Measurements from ENCODE around the gene C10orf105. TPM values are rescaled to one million over a fixed set of nuclear protein-coding genes. Genes with fewer than 3 reads are reported as not detected.
A peak's percentile ranks its signal among the peaks of the same experiment; 100 is the strongest.

The C10orf105 gene
- total RNA-seq (1 to 10 TPM in 1 of 5 experiments, under 1 TPM in 4; 0.13 to 1.0 (median 0.19) TPM), polyA plus RNA-seq (not detected), total RNA-seq (1.3 reads per million, percentile 2 among the genes with 10 or more reads in this experiment)

DNA sequence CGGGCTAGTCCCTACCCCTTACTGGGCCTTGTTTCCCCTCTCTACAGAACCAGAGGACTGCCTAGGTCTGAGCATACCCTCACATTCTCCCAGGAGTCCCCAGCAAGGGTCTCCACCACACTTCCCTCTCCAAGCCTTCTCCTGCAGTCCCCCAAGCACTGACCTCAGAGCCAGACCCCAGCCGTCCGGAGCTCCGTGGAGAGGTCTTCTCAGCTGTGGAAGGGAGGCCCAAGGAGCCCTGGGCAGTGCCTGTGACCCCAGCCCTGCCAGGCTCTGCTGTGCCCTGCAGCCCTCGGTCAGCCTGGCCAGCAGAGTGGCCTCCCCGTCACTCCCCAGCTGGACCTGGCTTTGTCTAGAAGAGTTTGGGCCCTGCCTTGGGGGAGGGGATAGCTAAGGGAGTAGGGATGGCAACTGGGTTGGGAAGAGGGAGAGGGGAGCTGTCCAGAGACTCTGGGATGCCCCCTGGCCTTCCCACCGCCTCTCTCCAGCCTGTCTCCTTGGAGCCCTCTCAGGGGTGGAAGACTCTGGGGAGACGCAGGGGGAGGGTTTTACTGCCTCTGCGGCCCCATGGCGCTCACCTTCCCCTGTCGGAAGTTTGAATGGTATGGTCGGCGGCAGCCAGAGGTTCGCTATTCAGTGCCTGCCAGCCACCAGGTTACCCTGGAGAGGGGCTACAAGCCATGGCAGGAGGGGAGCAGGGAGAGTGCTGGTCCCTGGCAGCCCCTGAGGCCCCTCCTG is at the start of gene C10orf105:
Gene C10orf105 (minus strand): TSS at position 315 of the 738 bp plus-strand sequence. CDS start 3,441 bp downstream, outside the sequence.
- Histone ChIP-seq H3K4me3 (ENCODE audit: low read length) (no peak within 1 kb of the TSS), H3K27ac (ENCODE audit: low read depth, low read length) (no peak within 1 kb of the TSS), H3K4me1 (ENCODE audit: control insufficient read depth in 2 of 2, insufficient read depth in 2 of 2, low read length in 2 of 2) (peaks cover 21 to 39% of the 10 kb centered on the region in 2 donors), H3K27me3 (ENCODE audit: control insufficient read depth in 2 of 2, insufficient read depth in 2 of 2, low read length in 2 of 2) (no peaks in the 10 kb centered on the region), H3K36me3 (ENCODE audit: control insufficient read depth in 2 of 3, insufficient read depth in 3 of 3, low read length in 3 of 3) (no peaks in the 10 kb centered on the region), H3K9me3 (ENCODE audit: control insufficient read depth in 2 of 3, low read length in 3 of 3) (no peaks in the 10 kb centered on the region)
- Mint-ChIP-seq H3K36me3 (no peaks in the 10 kb centered on the region), H3K9me3 (peaks cover 0 to 1% (median 0%) of the 10 kb centered on the region in 11 donors), H3K27me3 (no peaks in the 10 kb centered on the region), H3K4me3 (no peak within 1 kb of the TSS), H3K27ac (peak within 1 kb of the TSS in 4 of 9 donors; percentile 32 to 49 (median 40)), H3K4me1 (peaks cover 22 to 72% (median 38%) of the 10 kb centered on the region in 7 donors)
- DNase-seq (no peak), ATAC-seq (no peak)
- CTCF ChIA-PET: interaction anchor here (0.6 to 1.4 kb wide), 5 partner anchors 12 to 54 kb away, joined by 3 to 4 read pairs (median 3); no protein-coding TSS in a partner anchor
- intact Hi-C loops (cut with micrococcal nuclease): no loop called here
- POLR2A ChIA-PET: interaction anchor here (0.7 to 23.5 kb wide), 4 partner anchors 8 to 1529 kb away, joined by 4 to 521 read pairs (median 81); no protein-coding TSS in a partner anchor

DNA sequence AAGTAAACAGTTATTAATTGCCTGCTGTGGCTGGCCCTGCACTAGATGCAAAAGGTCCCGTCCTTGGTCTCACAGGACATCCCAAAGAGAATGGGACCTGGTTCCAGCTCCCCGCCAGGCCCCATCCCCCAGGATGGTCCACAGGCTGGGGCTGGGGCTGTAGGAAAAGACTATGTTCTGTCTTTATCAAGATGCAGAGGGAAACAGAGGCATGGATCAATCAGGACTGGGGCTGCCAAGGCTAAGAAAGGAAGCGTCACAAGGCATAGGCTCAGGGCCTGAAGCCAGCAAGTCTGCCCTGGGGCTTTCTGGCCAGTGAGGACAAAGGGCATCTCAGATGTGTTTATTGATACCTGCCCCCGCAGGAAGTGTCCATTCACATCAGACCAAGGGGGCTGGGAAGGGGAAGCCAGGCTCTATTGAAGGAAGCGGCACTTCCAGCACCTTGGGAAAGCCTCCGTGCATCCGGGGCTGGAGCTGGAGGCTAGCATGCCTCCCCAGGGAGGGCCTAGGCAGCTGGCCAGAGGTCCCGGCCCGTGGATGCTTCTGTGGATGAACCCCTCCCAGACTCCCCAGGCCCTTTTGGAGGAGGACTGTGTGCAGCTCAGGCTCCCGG is 48.0 kb upstream of the C10orf105 start:
- Mint-ChIP-seq H3K9me3 (no peaks in the 10 kb centered on the region), H3K27ac (peak overlapping the region; percentile 89 to 98 (median 95)), H3K36me3 (peaks cover 10 to 41% (median 12%) of the 10 kb centered on the region in 5 donors), H3K4me1 (peaks cover 69 to 94% (median 84%) of the 10 kb centered on the region in 7 donors), H3K27me3 (no peaks in the 10 kb centered on the region), H3K4me3 (peak overlapping the region; percentile 71 to 98 (median 87))
- Histone ChIP-seq H3K27me3 (ENCODE audit: control insufficient read depth in 2 of 2, insufficient read depth in 2 of 2, low read length in 2 of 2) (no peaks in the 10 kb centered on the region), H3K4me3 (ENCODE audit: low read length) (no peak overlapping the region), H3K9me3 (ENCODE audit: control insufficient read depth in 2 of 3, low read length in 3 of 3) (no peaks in the 10 kb centered on the region), H3K4me1 (ENCODE audit: control insufficient read depth in 2 of 2, insufficient read depth in 2 of 2, low read length in 2 of 2) (peaks cover 83 to 85% of the 10 kb centered on the region in 2 donors), H3K27ac (ENCODE audit: low read depth, low read length) (peak overlapping the region; percentile 93), H3K36me3 (ENCODE audit: control insufficient read depth in 2 of 3, insufficient read depth in 3 of 3, low read length in 3 of 3) (peaks cover 0 to 82% (median 18%) of the 10 kb centered on the region in 3 experiments)
- ChIA-PET CTCF (interaction anchor here (2.0 to 3.0 kb wide), 5 partner anchors 11 to 59 kb away, joined by 8 to 15 read pairs (median 10); no protein-coding TSS in a partner anchor), POLR2A (interaction anchor here (0.8 to 25.7 kb wide), 6 partner anchors 11 to 50 kb away, joined by 3 to 863 read pairs (median 4); no protein-coding TSS in a partner anchor)
- no peak for ATAC-seq
- no peak for DNase-seq
- intact Hi-C loops (cut with micrococcal nuclease): no loop called here

- H3K4me3 Mint-ChIP-seq: peak overlapping the region; percentile 25 to 98 (median 71)
- Histone ChIP-seq H3K4me1 (ENCODE audit: control insufficient read depth in 2 of 2, insufficient read depth in 2 of 2, low read length in 2 of 2) (peaks cover 89 to 90% of the 10 kb centered on the region in 2 donors), H3K27ac (ENCODE audit: low read depth, low read length) (peak overlapping the region; percentile 93), H3K36me3 (ENCODE audit: control insufficient read depth in 2 of 3, insufficient read depth in 3 of 3, low read length in 3 of 3) (peaks cover 0 to 82% (median 18%) of the 10 kb centered on the region in 3 experiments), H3K9me3 (ENCODE audit: control insufficient read depth in 2 of 3, low read length in 3 of 3) (no peaks in the 10 kb centered on the region), H3K27me3 (ENCODE audit: control insufficient read depth in 2 of 2, insufficient read depth in 2 of 2, low read length in 2 of 2) (no peaks in the 10 kb centered on the region), H3K4me3 (ENCODE audit: low read length) (no peak overlapping the region)
- DNase-seq: no peak
- ChIA-PET POLR2A (interaction anchor here (0.6 to 25.7 kb wide), 5 partner anchors 10 to 44 kb away, joined by 3 to 863 read pairs (median 4); no protein-coding TSS in a partner anchor), CTCF (interaction anchor here (1.3 to 3.0 kb wide), 6 partner anchors 10 to 58 kb away, joined by 4 to 15 read pairs (median 10); no protein-coding TSS in a partner anchor)
- no peaks in the 10 kb centered on the region for H3K27me3 Mint-ChIP-seq
- H3K27ac Mint-ChIP-seq: peak overlapping the region; percentile 89 to 98 (median 95)
- peaks cover 10 to 35% (median 12%) of the 10 kb centered on the region in 5 donors for H3K36me3 Mint-ChIP-seq
- ATAC-seq: peak; percentile 36
- H3K4me1 Mint-ChIP-seq: peaks cover 71 to 96% (median 91%) of the 10 kb centered on the region in 7 donors
- H3K9me3 Mint-ChIP-seq: no peaks in the 10 kb centered on the region
- intact Hi-C loops (cut with micrococcal nuclease): no loop called here
Observed at GRCh38 chr10:71766717-71767419, 47.3 kb upstream of the C10orf105 start.

DNA sequence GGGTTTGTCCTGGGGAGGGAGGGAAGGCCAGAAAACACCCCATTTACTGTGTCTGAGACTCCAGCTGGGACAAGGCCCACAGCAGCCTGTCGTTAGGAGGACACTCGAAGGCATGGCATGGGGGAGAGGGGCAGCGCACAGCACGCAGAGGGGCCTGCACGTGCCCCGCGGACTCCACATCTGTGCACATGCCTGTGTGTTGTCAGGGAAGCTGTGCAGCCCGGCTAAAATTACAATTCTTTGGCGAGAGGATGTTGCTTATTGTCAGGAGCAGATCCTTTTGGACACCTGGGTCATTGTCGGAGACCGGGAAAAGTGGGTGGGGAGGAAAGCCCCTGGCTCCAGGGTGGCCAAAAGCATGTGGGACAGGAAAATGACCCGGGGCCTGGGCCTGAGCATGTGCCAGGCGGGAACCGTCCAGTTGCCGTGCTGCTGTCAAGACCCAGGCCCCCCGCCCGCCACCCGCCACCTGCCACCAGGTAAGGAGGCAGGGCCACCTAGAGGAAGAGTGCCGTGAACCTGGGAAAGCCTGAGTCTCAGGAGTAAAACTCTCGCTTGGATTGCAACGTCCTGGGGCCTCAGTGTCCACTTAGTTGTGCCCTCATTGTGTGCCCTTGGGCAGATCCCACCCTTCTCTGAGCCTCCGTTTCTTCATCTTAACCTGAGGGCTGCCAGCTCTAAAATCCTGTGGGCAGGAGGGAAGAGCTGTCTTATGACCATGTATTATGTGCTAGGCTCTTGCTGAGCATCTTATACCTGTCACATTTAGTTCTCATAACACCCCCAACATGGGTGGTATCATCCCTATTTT is 46.5 kb upstream of the C10orf105 start:
- H3K36me3 ChIP-seq (ENCODE audit: control insufficient read depth in 2 of 3, insufficient read depth in 3 of 3, low read length in 3 of 3): peaks cover 0 to 82% (median 24%) of the 10 kb centered on the region in 3 experiments
- no peak overlapping the region for H3K4me3 ChIP-seq (ENCODE audit: low read length)

GRCh38 chr10:71765176-71765904 is 45.8 kb upstream of the C10orf105 start:
- Mint-ChIP-seq H3K4me1 (peaks cover 73 to 97% (median 95%) of the 10 kb centered on the region in 7 donors), H3K36me3 (peaks cover 6 to 43% (median 20%) of the 10 kb centered on the region in 5 donors), H3K27ac (peak overlapping the region; percentile 60 to 98 (median 92)), H3K4me3 (peak overlapping the region in 9 of 10 donors; percentile 2 to 89 (median 45)), H3K27me3 (no peaks in the 10 kb centered on the region), H3K9me3 (no peaks in the 10 kb centered on the region)
- H3K27me3 ChIP-seq (ENCODE audit: control insufficient read depth in 2 of 2, insufficient read depth in 2 of 2, low read length in 2 of 2): no peaks in the 10 kb centered on the region
- intact Hi-C loops (cut with micrococcal nuclease): no loop called here
- POLR2A ChIA-PET: interaction anchor here (0.6 to 25.7 kb wide), 6 partner anchors 8 to 1600 kb away, joined by 3 to 863 read pairs (median 6); partner anchors contain the start of gene VSIR
- no peak overlapping the region for H3K4me3 ChIP-seq (ENCODE audit: low read length)
- ATAC-seq (no peak), DNase-seq (no peak)
- H3K9me3 ChIP-seq (ENCODE audit: control insufficient read depth in 2 of 3, low read length in 3 of 3): no peaks in the 10 kb centered on the region
- peaks cover 0 to 82% (median 20%) of the 10 kb centered on the region in 3 experiments for H3K36me3 ChIP-seq (ENCODE audit: control insufficient read depth in 2 of 3, insufficient read depth in 3 of 3, low read length in 3 of 3)
- CTCF ChIA-PET: interaction anchor here (0.6 to 2.2 kb wide), 6 partner anchors 8 to 381 kb away, joined by 3 to 12 read pairs (median 4); no protein-coding TSS in a partner anchor
- peak overlapping the region; percentile 93 for H3K27ac ChIP-seq (ENCODE audit: low read depth, low read length)
- peaks cover 87 to 94% of the 10 kb centered on the region in 2 donors for H3K4me1 ChIP-seq (ENCODE audit: control insufficient read depth in 2 of 2, insufficient read depth in 2 of 2, low read length in 2 of 2)

More for the DNA sequence above, 46.5 kb upstream of the C10orf105 start:
- ATAC-seq (no peak), DNase-seq (no peak)
- Histone ChIP-seq H3K4me1 (ENCODE audit: control insufficient read depth in 2 of 2, insufficient read depth in 2 of 2, low read length in 2 of 2) (peaks cover 89 to 94% of the 10 kb centered on the region in 2 donors), H3K27me3 (ENCODE audit: control insufficient read depth in 2 of 2, insufficient read depth in 2 of 2, low read length in 2 of 2) (no peaks in the 10 kb centered on the region), H3K9me3 (ENCODE audit: control insufficient read depth in 2 of 3, low read length in 3 of 3) (no peaks in the 10 kb centered on the region), H3K27ac (ENCODE audit: low read depth, low read length) (peak overlapping the region; percentile 93)
- H3K36me3 Mint-ChIP-seq: peaks cover 6 to 36% (median 14%) of the 10 kb centered on the region in 5 donors
- intact Hi-C loops (cut with micrococcal nuclease): no loop called here
- H3K9me3 Mint-ChIP-seq: no peaks in the 10 kb centered on the region
- no peaks in the 10 kb centered on the region for H3K27me3 Mint-ChIP-seq
- ChIA-PET POLR2A (interaction anchor here (0.6 to 25.7 kb wide), 5 partner anchors 11 to 107 kb away, joined by 3 to 863 read pairs (median 7); no protein-coding TSS in a partner anchor), CTCF (interaction anchor here (0.8 to 3.0 kb wide), 7 partner anchors 9 to 57 kb away, joined by 3 to 15 read pairs (median 9); no protein-coding TSS in a partner anchor)
- H3K27ac Mint-ChIP-seq: peak overlapping the region; percentile 89 to 98 (median 95)
- peak overlapping the region; percentile 36 to 98 (median 70) for H3K4me3 Mint-ChIP-seq
- peaks cover 72 to 96% (median 94%) of the 10 kb centered on the region in 7 donors for H3K4me1 Mint-ChIP-seq

Measured in naive thymus-derived CD4-positive, alpha-beta T cell (primary cell).